Mesothelial cell of epicardium (in vitro differentiated cells): ENCODE data around the gene SALL4. TPM values are rescaled to one million over a fixed set of nuclear protein-coding genes. Genes with fewer than 3 reads are reported as not detected.
A peak's percentile ranks its signal among the peaks of the same experiment; 100 is the strongest.
"Not testable (repeated sequence)": the region's sequence is repeated elsewhere in the genome, so short reads cannot be mapped to it uniquely, and the experiment has no call there.

Experiments used
- DNase-seq, 2 experiments: peaks; one replicate each; pipeline ENCODE4 v3.0.0; 2021; ENCODE audit warnings: low spot score in 2 of 2; ENCODE audit not compliant: unreplicated experiment in 2 of 2
- H3K27ac Mint-ChIP-seq: 2 replicates; pipeline ENCODE4 v1.8.0; 2021; ENCODE audit warnings: mixed read lengths
- H3K27me3 Mint-ChIP-seq: 2 replicates; pipeline ENCODE4 v1.8.0; 2021; ENCODE audit warnings: low read depth, mixed read lengths
- H3K36me3 Mint-ChIP-seq: 2 replicates; pipeline ENCODE4 v1.8.0; 2021; ENCODE audit warnings: mixed read lengths
- H3K4me1 Mint-ChIP-seq: 2 replicates; pipeline ENCODE4 v1.8.0; 2021; ENCODE audit warnings: mixed read lengths
- H3K4me3 Mint-ChIP-seq: 2 replicates; pipeline ENCODE4 v1.8.0; 2021; ENCODE audit warnings: mild to moderate bottlenecking, moderate library complexity, mixed read lengths
- H3K9me3 Mint-ChIP-seq: 2 replicates; pipeline ENCODE4 v1.8.0; 2021; ENCODE audit warnings: mixed read lengths
- CTCF ChIP-seq: fragments of 200-600 bp; sonication (generic); IDR thresholded peaks from one replicate; pipeline ENCODE4 v1.5.0; 2021; ENCODE audit warnings: antibody characterized with exemption; ENCODE audit not compliant: unreplicated experiment
- total RNA-seq: library from RNA; stranded (reverse); gene quantifications from 3 replicates; pipeline ENCODE4 v1.2.1, GENCODE V29; 2021

SALL4 gene
- total RNA-seq, 1 donor from 2014 or later = 20.5 TPM

- Mint-ChIP-seq H3K4me1 (no peaks in the 10 kb centered on the region), H3K27me3 (no peaks in the 10 kb centered on the region), H3K27ac (no peak overlapping the region), H3K4me3 (no peak overlapping the region), H3K9me3 (no peaks in the 10 kb centered on the region), H3K36me3 (peaks cover 32% of the 10 kb centered on the region)
- no peak for DNase-seq
- TF ChIP-seq CTCF = no peak
Observed at GRCh38 chr20:51784299-51784698, 18.0 kb downstream of the SALL4 start.

GRCh38 chr20:51778229-51778759 is 24.0 kb downstream of the SALL4 start:
- not testable (repeated sequence) for H3K27ac Mint-ChIP-seq, H3K4me1 Mint-ChIP-seq, H3K4me3 Mint-ChIP-seq, DNase-seq, H3K27me3 Mint-ChIP-seq
- Mint-ChIP-seq H3K36me3 (peaks cover 26% of the 10 kb centered on the region), H3K9me3 (peaks cover 11% of the 10 kb centered on the region)

- H3K4me3 Mint-ChIP-seq = no peak overlapping the region
- H3K36me3 Mint-ChIP-seq = peaks cover 12% of the 10 kb centered on the region
- TF ChIP-seq CTCF = no peak
Observed at GRCh38 chr20:51775241-51775640, 27.1 kb downstream of the SALL4 start.

GRCh38 chr20:51772236-51772635 is 30.1 kb downstream of the SALL4 start:
- no peak overlapping the region for H3K4me3 Mint-ChIP-seq
- no peak for DNase-seq
- H3K27ac Mint-ChIP-seq = no peak overlapping the region
- H3K27me3 Mint-ChIP-seq = no peaks in the 10 kb centered on the region
- peaks cover 15% of the 10 kb centered on the region for H3K4me1 Mint-ChIP-seq
- no peaks in the 10 kb centered on the region for H3K9me3 Mint-ChIP-seq
- no peaks in the 10 kb centered on the region for H3K36me3 Mint-ChIP-seq
- TF ChIP-seq CTCF = no peak

More at GRCh38 chr20:51775241-51775640, 27.1 kb downstream of the SALL4 start:
- H3K4me1 Mint-ChIP-seq = peaks cover 8% of the 10 kb centered on the region
- peak overlapping the region; percentile 0 for H3K27ac Mint-ChIP-seq
- H3K27me3 Mint-ChIP-seq = no peaks in the 10 kb centered on the region
- no peak for DNase-seq
- peaks cover 11% of the 10 kb centered on the region for H3K9me3 Mint-ChIP-seq

GRCh38 chr20:51769976-51770615 is 32.2 kb downstream of the SALL4 start:
- TF ChIP-seq CTCF = no peak
- no peaks in the 10 kb centered on the region for H3K27me3 Mint-ChIP-seq
- no peak for DNase-seq
- no peaks in the 10 kb centered on the region for H3K36me3 Mint-ChIP-seq
- H3K4me1 Mint-ChIP-seq = peaks cover 7% of the 10 kb centered on the region
- H3K9me3 Mint-ChIP-seq = no peaks in the 10 kb centered on the region
- peak overlapping the region; percentile 44 for H3K27ac Mint-ChIP-seq
- H3K4me3 Mint-ChIP-seq = peak overlapping the region; percentile 57

- no peak for TF ChIP-seq CTCF
- DNase-seq = no peak
- Mint-ChIP-seq H3K27me3 (no peaks in the 10 kb centered on the region), H3K9me3 (no peaks in the 10 kb centered on the region), H3K36me3 (peaks cover 1% of the 10 kb centered on the region), H3K27ac (peak overlapping the region; percentile 89), H3K4me1 (peaks cover 7% of the 10 kb centered on the region), H3K4me3 (peak overlapping the region; percentile 78)
Observed at GRCh38 chr20:51768759-51769517, 33.4 kb downstream of the SALL4 start.
